Measurements from ENCODE around the gene PCDHGC4.
A peak's percentile ranks its signal among the peaks of the same experiment; 100 is the strongest.

Gene PCDHGC4

DNA sequence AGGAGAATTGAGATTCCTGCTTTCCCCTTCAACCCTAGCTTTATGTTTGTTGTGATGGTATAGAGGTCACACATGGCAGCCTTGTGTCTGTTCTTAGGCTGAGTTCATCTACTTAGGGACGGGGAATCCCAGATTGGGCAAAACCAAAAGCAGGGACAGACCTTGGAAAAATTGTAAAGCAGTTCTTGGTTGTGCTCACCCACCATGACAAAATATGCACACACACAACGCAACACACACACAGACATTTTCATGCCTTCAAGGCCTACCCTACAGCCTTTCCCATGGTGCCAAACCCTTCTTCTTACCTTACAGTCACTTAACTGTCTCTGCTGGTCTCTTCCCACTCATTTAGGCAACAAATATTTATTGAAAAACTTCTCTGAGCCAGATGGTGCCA is 18.9 kb downstream of the PCDHGC4 start:
- no peaks in the 10 kb centered on the region for H3K27me3 ChIP-seq
- H3K4me3 ChIP-seq: no peak overlapping the region
- peaks cover 10 to 81% (median 55%) of the 10 kb centered on the region in 11 experiments; a peak in 19 of 22 replicates for H3K36me3 ChIP-seq
- H4K20me1 ChIP-seq: no peaks in the 10 kb centered on the region
- peak overlapping the region; percentile 56 to 97 (median 94) for H3K4me2 ChIP-seq
- H3K27ac ChIP-seq: peak overlapping the region in 9 of 11 experiments; percentile 25 to 100 (median 100); a peak in 17 of 22 replicates
- no peak for TF ChIP-seq Cebpa-rat (IDR thresholded peaks at IDR 0.05)
- peak overlapping the region in 7 of 11 experiments; percentile 19 to 99 (median 97); a peak in 11 of 22 replicates for H3K9ac ChIP-seq
- H3K4me1 ChIP-seq: peaks cover 61 to 84% (median 74%) of the 10 kb centered on the region in 10 experiments
- no peaks in the 10 kb centered on the region for H3K9me3 ChIP-seq (replicated peaks in 1 of 11)

DNA sequence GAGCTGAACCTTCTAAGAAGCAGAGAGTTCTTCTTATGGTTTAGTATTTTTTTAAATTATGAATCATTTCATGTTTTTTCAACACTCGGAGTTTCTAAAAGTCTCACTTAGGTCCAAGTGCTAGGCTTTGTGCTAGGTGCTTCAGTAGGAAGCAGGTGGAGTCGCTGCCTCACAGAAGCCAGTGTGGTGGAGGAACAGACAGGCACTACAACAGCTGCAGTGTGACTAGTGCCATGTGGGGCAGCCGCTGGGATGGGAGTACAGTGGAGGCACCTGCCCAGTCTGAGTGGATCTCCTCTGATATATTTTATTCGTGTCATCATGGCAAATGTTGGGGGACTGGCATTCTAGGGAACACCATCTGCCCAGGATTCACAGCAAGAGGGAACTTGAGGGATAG is 19.4 kb downstream of the PCDHGC4 start:
- TF ChIP-seq Cebpa-rat (IDR thresholded peaks at IDR 0.05): no peak
- H3K36me3 ChIP-seq: peaks cover 10 to 77% (median 52%) of the 10 kb centered on the region in 11 experiments; a peak in 19 of 22 replicates
- no peaks in the 10 kb centered on the region for H3K9me3 ChIP-seq (replicated peaks in 1 of 11)
- H4K20me1 ChIP-seq: no peaks in the 10 kb centered on the region
- H3K4me1 ChIP-seq: peaks cover 61 to 81% (median 72%) of the 10 kb centered on the region in 10 experiments
- H3K4me2 ChIP-seq: peak overlapping the region; percentile 56 to 97 (median 94); a peak in 20 of 22 replicates
- no peak overlapping the region for H3K4me3 ChIP-seq
- H3K27me3 ChIP-seq: no peaks in the 10 kb centered on the region
- peak overlapping the region in 9 of 11 experiments; percentile 25 to 100 (median 100); a peak in 17 of 22 replicates for H3K27ac ChIP-seq
- peak overlapping the region in 7 of 11 experiments; percentile 19 to 99 (median 97); a peak in 10 of 22 replicates for H3K9ac ChIP-seq

DNA sequence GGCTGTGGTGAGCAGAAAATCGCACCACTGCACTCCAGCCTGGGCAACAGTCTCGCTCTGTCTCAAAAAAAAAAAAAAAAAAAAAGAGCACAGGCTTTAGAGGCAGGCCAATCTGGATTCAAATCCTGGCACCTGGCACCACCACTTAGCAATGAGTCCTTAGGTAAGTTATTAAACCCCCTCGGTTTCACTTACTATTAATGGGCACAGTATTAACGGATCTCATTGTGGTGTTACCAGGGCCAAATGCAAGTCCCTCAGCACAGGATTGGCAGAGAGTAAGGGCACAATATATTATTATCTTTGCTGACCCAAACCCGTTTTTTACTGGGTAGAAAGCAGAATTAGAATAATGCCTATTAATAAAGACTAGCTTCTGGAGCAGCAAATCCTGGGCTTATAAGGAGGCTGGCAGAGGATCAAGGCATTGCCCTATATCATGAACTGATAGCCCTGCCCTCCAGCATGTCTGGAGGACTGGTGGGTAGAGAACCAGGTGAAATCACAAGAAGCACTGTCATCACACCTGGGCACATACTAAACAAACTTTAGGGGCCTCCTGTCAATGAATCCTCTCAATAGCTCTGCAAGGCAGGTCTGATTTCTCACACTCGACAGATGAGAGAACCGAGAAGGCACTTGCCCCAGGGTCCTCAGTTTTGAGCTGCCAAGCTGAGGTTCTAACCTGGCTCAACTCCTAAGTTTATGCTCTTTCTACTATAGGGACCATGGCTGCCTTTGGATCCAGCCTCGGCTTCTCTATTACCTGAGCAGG is 21.7 kb downstream of the PCDHGC4 start:
- Histone ChIP-seq H3K9ac (peak overlapping the region; percentile 65 to 99 (median 95); a peak in 21 of 22 replicates), H4K20me1 (no peaks in the 10 kb centered on the region), H3K4me3 (peak overlapping the region in 8 of 10 experiments; percentile 49 to 69 (median 56); a peak in 12 of 20 replicates), H3K4me2 (peak overlapping the region; percentile 88 to 97 (median 94)), H3K4me1 (peaks cover 84 to 99% (median 93%) of the 10 kb centered on the region in 10 experiments), H3K36me3 (peaks cover 18 to 75% (median 53%) of the 10 kb centered on the region in 11 experiments; a peak in 20 of 22 replicates), H3K9me3 (replicated peaks in 1 of 11) (no peaks in the 10 kb centered on the region), H3K27me3 (no peaks in the 10 kb centered on the region), H3K27ac (peak overlapping the region; percentile 58 to 100 (median 99); a peak in 21 of 22 replicates)
- TF ChIP-seq Cebpa-rat (IDR thresholded peaks at IDR 0.05): no peak

DNA sequence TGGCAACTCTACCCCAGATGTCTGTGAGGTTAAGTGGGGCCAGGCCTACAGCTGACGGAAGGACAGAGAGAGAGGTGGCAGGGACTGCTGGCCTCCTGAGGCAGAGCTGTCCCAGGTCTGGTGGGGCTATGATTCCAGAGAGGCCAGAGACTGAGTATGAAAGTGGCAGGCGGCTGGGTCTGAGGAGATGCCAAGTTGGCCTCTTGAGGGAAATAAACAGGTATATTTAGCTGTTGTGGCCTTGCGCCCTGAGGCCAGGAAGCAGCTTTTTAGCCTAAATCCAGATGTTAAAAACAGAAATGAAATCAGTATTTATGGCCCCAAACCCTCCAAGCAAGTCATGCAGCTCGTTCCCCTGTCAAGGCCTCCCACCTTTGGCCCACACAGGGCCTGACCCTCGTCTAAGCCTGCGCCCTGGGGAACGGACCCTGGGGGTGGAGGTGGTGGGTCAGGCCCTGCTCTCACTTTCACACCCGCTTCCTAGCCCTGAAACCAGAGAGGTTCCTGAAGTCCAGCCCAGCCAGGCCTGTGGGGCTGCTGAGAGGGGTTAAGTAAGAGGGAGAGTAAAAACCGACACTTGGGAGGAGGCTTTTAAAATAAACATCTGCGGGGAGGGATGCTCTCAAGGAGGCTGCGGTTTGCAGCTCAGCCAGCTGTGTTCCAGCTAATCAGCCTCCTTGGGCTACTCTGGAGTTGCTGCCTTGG is 22.7 kb downstream of the PCDHGC4 start:
- H3K4me2 ChIP-seq: peak overlapping the region; percentile 88 to 97 (median 94)
- H3K4me1 ChIP-seq: peaks cover 93 to 99% (median 95%) of the 10 kb centered on the region in 10 experiments
- peak overlapping the region; percentile 65 to 99 (median 95); a peak in 21 of 22 replicates for H3K9ac ChIP-seq
- peak overlapping the region in 9 of 10 experiments; percentile 30 to 69 (median 55); a peak in 17 of 20 replicates for H3K4me3 ChIP-seq
- H3K27ac ChIP-seq: peak overlapping the region; percentile 58 to 100 (median 99); a peak in 21 of 22 replicates
- H3K27me3 ChIP-seq: no peaks in the 10 kb centered on the region
- H3K9me3 ChIP-seq (replicated peaks in 1 of 11): no peaks in the 10 kb centered on the region
- peak in 5 of 11 experiments; percentile 14 to 69 (median 64); a peak in 6 of 22 replicates for TF ChIP-seq Cebpa-rat (IDR thresholded peaks at IDR 0.05)
- H4K20me1 ChIP-seq: no peaks in the 10 kb centered on the region
- H3K36me3 ChIP-seq: peaks cover 16 to 75% (median 54%) of the 10 kb centered on the region in 11 experiments; a peak in 20 of 22 replicates

DNA sequence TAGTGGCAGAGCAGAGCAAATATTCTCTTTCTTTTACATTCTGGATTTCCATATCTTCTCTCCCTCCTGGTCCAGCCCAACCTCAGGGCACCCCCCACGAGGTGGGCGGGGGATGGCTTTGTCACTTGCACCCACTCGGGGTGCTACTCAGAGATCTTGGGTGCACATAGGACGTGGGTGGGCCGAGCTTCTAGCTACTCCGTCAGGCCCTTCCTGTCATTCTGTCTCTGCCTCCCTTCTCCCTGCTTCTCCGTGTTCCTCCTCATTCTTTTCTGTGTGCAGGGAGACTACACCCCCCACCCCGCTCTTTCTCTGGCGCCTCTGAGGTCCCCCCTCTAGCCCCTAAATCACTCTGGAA is 23.6 kb downstream of the PCDHGC4 start:
- peaks cover 10 to 68% (median 46%) of the 10 kb centered on the region in 11 experiments; a peak in 20 of 22 replicates for H3K36me3 ChIP-seq
- no peaks in the 10 kb centered on the region for H4K20me1 ChIP-seq
- H3K4me3 ChIP-seq: peak overlapping the region; percentile 16 to 69 (median 54); a peak in 19 of 20 replicates
- peak overlapping the region; percentile 58 to 100 (median 99); a peak in 21 of 22 replicates for H3K27ac ChIP-seq
- H3K9ac ChIP-seq: peak overlapping the region; percentile 65 to 99 (median 95); a peak in 21 of 22 replicates
- H3K4me2 ChIP-seq: peak overlapping the region; percentile 88 to 97 (median 94)
- no peak for TF ChIP-seq Cebpa-rat (IDR thresholded peaks at IDR 0.05)
- no peaks in the 10 kb centered on the region for H3K9me3 ChIP-seq (replicated peaks in 1 of 11)
- H3K4me1 ChIP-seq: peaks cover 94 to 99% (median 95%) of the 10 kb centered on the region in 10 experiments
- H3K27me3 ChIP-seq: no peaks in the 10 kb centered on the region

DNA sequence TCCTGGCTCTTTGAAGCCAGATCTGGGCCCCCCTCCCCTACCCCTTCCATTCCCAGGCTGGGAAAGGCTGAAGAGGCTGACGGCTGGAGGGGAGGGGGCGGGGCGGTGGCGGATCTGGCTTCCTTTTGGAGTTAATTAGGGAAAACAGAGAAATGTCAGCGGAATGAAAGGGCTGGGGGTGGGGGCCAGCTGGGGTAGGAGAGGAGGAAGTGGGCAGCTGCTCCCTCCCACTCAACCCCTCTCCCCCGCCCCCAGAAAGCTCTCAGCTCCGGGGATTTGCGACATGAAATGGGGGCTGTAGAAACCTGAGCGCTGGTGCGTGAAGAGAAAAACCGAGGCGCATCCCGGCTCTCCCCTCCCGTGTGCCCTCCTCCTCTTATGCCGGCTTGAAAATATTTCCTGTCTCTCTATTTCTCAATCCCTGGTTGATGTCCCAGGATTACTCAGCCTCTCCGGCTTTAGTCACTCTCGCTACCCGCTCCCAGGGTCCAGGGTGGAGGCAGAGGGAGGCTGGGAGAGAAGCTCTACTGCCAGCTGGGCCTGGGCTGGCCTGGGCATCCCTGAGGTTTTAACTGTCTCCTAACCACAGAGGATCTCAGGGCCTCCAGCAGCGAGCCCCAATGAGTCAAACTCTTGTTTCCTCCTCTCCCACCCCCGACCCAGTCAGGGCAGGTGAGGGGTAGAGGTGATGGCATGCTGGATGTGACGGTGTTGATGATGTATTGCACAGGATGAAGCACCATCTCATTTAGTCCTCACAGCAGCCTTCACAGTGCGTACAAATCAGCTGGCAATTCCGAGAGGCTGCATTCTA is 24.2 kb downstream of the PCDHGC4 start:
- peaks cover 92 to 98% (median 95%) of the 10 kb centered on the region in 10 experiments for H3K4me1 ChIP-seq
- H3K9me3 ChIP-seq (replicated peaks in 1 of 11): no peaks in the 10 kb centered on the region
- peak overlapping the region; percentile 58 to 100 (median 99); a peak in 21 of 22 replicates for H3K27ac ChIP-seq
- peak in 10 of 11 experiments; percentile 20 to 97 (median 94); a peak in 17 of 22 replicates for TF ChIP-seq Cebpa-rat (IDR thresholded peaks at IDR 0.05)
- H4K20me1 ChIP-seq: no peaks in the 10 kb centered on the region
- peak overlapping the region; percentile 93 to 98 (median 96) for H3K4me2 ChIP-seq
- H3K4me3 ChIP-seq: peak overlapping the region; percentile 16 to 69 (median 54); a peak in 19 of 20 replicates
- H3K9ac ChIP-seq: peak overlapping the region; percentile 65 to 99 (median 95)
- no peaks in the 10 kb centered on the region for H3K27me3 ChIP-seq
- peaks cover 10 to 62% (median 42%) of the 10 kb centered on the region in 11 experiments; a peak in 20 of 22 replicates for H3K36me3 ChIP-seq

DNA sequence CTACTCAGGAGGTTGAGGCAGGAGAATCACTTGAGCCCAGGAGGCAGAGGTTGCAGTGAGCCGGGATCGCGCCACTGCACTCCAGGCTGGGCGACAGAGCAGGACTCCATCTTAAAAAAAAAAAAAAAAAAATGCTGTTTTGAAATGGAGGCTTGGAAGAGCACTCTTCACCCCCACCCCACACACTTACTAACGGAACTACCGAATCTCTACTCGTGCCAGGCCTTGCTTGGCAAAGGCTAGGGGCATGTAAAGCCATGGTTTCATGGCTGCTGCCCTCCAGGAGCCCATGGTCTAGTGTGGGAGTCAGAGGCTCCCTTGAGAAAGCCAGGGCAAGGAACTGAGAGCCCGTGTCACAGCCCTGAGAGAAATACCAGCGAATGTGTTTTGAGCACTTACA is 25.3 kb downstream of the PCDHGC4 start:
- Histone ChIP-seq H3K27me3 (no peaks in the 10 kb centered on the region), H3K4me1 (peaks cover 92 to 98% (median 95%) of the 10 kb centered on the region in 10 experiments), H3K9me3 (replicated peaks in 1 of 11) (no peaks in the 10 kb centered on the region), H3K4me2 (peak overlapping the region; percentile 86 to 98 (median 95)), H3K36me3 (peaks cover 10 to 58% (median 38%) of the 10 kb centered on the region in 11 experiments; a peak in 20 of 22 replicates), H3K27ac (peak overlapping the region in 10 of 11 experiments; percentile 85 to 100 (median 100); a peak in 21 of 22 replicates), H4K20me1 (no peaks in the 10 kb centered on the region), H3K9ac (peak overlapping the region in 10 of 11 experiments; percentile 74 to 99 (median 95); a peak in 20 of 22 replicates), H3K4me3 (peak overlapping the region in 7 of 10 experiments; percentile 38 to 69 (median 41); a peak in 11 of 20 replicates)
- no peak for TF ChIP-seq Cebpa-rat (IDR thresholded peaks at IDR 0.05)

Measured in BLaER1 treated with 17β-estradiol and CSF1 and Interleukin-3, amounts not matched to agents 10 nM and 100 nM (cell line).